Measurements from ENCODE around the gene SP4. TPM values are rescaled to one million over a fixed set of nuclear protein-coding genes. Genes with fewer than 3 reads are reported as not detected.
A peak's percentile ranks its signal among the peaks of the same experiment; 100 is the strongest.

The SP4 gene
- 1.2 TPM for total RNA-seq

GRCh38 chr7:21427871-21428658 lies at the start of gene SP4:
SP4 (plus strand) TSS chr7:21428083; CDS start chr7:21428252, 169 bp downstream.
- peak; percentile 98 for DNase-seq (ENCODE audit: low spot score)
- peak; percentile 83 for ATAC-seq

- ATAC-seq (no peak), DNase-seq (ENCODE audit: low spot score) (no peak)
These were observed 44.4 kb upstream of the SP4 start for GRCh38 chr7:21383227-21384220.

GRCh38 chr7:21393937-21394336 lies 33.9 kb upstream of the SP4 start:
- DNase-seq (ENCODE audit: low spot score), result no peak
- ATAC-seq, result no peak

GRCh38 chr7:21401944-21402343 lies 25.9 kb upstream of the SP4 start:
- DNase-seq (ENCODE audit: low spot score), result no peak
- no peak for ATAC-seq

- DNase-seq (ENCODE audit: low spot score) (no peak), ATAC-seq (peak; percentile 51)
These were observed 19.9 kb upstream of the SP4 start for GRCh38 chr7:21407796-21408480.

GRCh38 chr7:21408481-21408820 lies 19.4 kb upstream of the SP4 start:
- DNase-seq (ENCODE audit: low spot score), result no peak
- peak; percentile 11 for ATAC-seq

GRCh38 chr7:21412410-21412851 lies 15.5 kb upstream of the SP4 start:
- ATAC-seq (no peak), DNase-seq (ENCODE audit: low spot score) (no peak)

GRCh38 chr7:21412957-21413356 lies 14.9 kb upstream of the SP4 start:
- ATAC-seq, result no peak
- DNase-seq (ENCODE audit: low spot score), result no peak

- DNase-seq (ENCODE audit: low spot score), result no peak
- no peak for ATAC-seq
These were observed 14.4 kb upstream of the SP4 start for GRCh38 chr7:21413502-21413901.

GRCh38 chr7:21414795-21415393 lies 13.0 kb upstream of the SP4 start:
- DNase-seq (ENCODE audit: low spot score), result no peak
- ATAC-seq, result no peak

- no peak for DNase-seq (ENCODE audit: low spot score)
- no peak for ATAC-seq
These were observed 10.2 kb upstream of the SP4 start for GRCh38 chr7:21417647-21418046.

- DNase-seq (ENCODE audit: low spot score) (no peak), ATAC-seq (no peak)
These were observed 5.1 kb upstream of the SP4 start for GRCh38 chr7:21422751-21423150.

- DNase-seq (ENCODE audit: low spot score) (no peak), ATAC-seq (no peak)
These were observed 2.6 kb upstream of the SP4 start for GRCh38 chr7:21425290-21425689.

- DNase-seq (ENCODE audit: low spot score) (no peak), ATAC-seq (no peak)
These were observed 1.3 kb upstream of the SP4 start for GRCh38 chr7:21426286-21427181.

GRCh38 chr7:21427182-21427870 lies 557 bp upstream of the SP4 start:
- peak; percentile 86 for ATAC-seq
- DNase-seq (ENCODE audit: low spot score), result peak; percentile 100

GRCh38 chr7:21428659-21428941 lies 717 bp downstream of the SP4 start:
- DNase-seq (ENCODE audit: low spot score), result no peak

GRCh38 chr7:21429021-21429420 lies 1.1 kb downstream of the SP4 start:
- ATAC-seq (no peak), DNase-seq (ENCODE audit: low spot score) (no peak)

More at GRCh38 chr7:21428659-21428941, 717 bp downstream of the SP4 start:
- no peak for ATAC-seq

GRCh38 chr7:21429786-21430574 lies 2.1 kb downstream of the SP4 start:
- DNase-seq (ENCODE audit: low spot score) (no peak), ATAC-seq (no peak)

GRCh38 chr7:21430575-21430954 lies 2.7 kb downstream of the SP4 start:
- DNase-seq (ENCODE audit: low spot score) (no peak), ATAC-seq (no peak)

Data from left lobe of liver (tissue), 2 donors.